Liver (tissue), 2 donors: ENCODE results near the gene HIVEP3.

Source experiments
- FOXA1 ChIP-seq: IDR thresholded peaks from 2 replicates; pipeline ENCODE4 v1.6.1; 2016; ENCODE audit warnings: antibody characterized with exemption
- GABPA ChIP-seq, 2 donors: IDR thresholded peaks in 1 of 2; conservative IDR thresholded peaks in 1 of 2; 2 replicates each; pipeline ENCODE4 v1.6.1; 2016; ENCODE audit warnings: antibody characterized with exemption in 2 of 2, mild to moderate bottlenecking in 1 of 2, moderate library complexity in 1 of 2
- MAX ChIP-seq: IDR thresholded peaks from 2 replicates; pipeline ENCODE4 v1.6.1; 2016; ENCODE audit warnings: antibody characterized with exemption
- donor health status: healthy.

- TF ChIP-seq FOXA1, result no peak
- TF ChIP-seq MAX, result no peak
- TF ChIP-seq GABPA (IDR thresholded peaks at IDR 0.05 in 1 of 2, conservative IDR thresholded peaks at IDR 0.05 in 1 of 2), result no peak
Observed at GRCh38 chr1:41520951-41521752, 397.6 kb downstream of the HIVEP3 start.
